CD14-positive monocyte (primary cell): ENCODE data around the gene RPTOR. TPM values are rescaled to one million over a fixed set of nuclear protein-coding genes. Genes with fewer than 3 reads are reported as not detected.

Experiments used
- DNase-seq, 3 donors: peaks; one replicate each; pipeline ENCODE4 v3.0.0-alpha.2; 2011 to 2022
- H2AFZ ChIP-seq: 2 replicates; pipeline ENCODE4 v1.6.0; 2012; ENCODE audit warnings: mild to moderate bottlenecking, low read depth, low read length, inconsistent platforms; ENCODE audit not compliant: insufficient read depth, poor library complexity, severe bottlenecking
- H3K27ac ChIP-seq, 2 donors: 1 replicate in 1 of 2; 2 replicates in 1 of 2; pipeline ENCODE4 v1.5.1; 2012 to 2013; ENCODE audit warnings: low read length in 2 of 2, control low read depth in 1 of 2, inconsistent platforms in 1 of 2, low read depth in 1 of 2, mild to moderate bottlenecking in 1 of 2
- H3K27me3 ChIP-seq, 2 donors: one replicate each; pipeline versions ENCODE4 v1.6.0 to v1.6.1; 2011 to 2013; ENCODE audit warnings: low read length in 2 of 2; ENCODE audit not compliant: control insufficient read depth in 2 of 2, insufficient read depth in 2 of 2
- H3K36me3 ChIP-seq, 2 donors: replicated peaks in 1 of 2; 1 replicate in 1 of 2; 2 replicates in 1 of 2; pipeline versions ENCODE4 v1.5.1 to v1.6.1; 2012 to 2013; ENCODE audit warnings: low read length in 2 of 2, control low read depth in 1 of 2, inconsistent platforms in 1 of 2, mild to moderate bottlenecking in 1 of 2; ENCODE audit not compliant: insufficient read depth in 2 of 2, control insufficient read depth in 1 of 2
- H3K4me1 ChIP-seq, 2 donors: 1 replicate in 1 of 2; 2 replicates in 1 of 2; pipeline versions ENCODE4 v1.5.1 to v1.6.1; 2012 to 2013; ENCODE audit warnings: low read length in 2 of 2, control low read depth in 1 of 2, inconsistent platforms in 1 of 2, mild to moderate bottlenecking in 1 of 2, moderate library complexity in 1 of 2; ENCODE audit not compliant: insufficient read depth in 2 of 2, control insufficient read depth in 1 of 2
- H3K4me2 ChIP-seq: replicated peaks from 2 replicates; pipeline ENCODE3; 2012; ENCODE audit warnings: low read length, moderate library complexity, mild to moderate bottlenecking; ENCODE audit not compliant: poor library complexity, severe bottlenecking; ENCODE audit errors: extremely low read depth
- H3K4me3 ChIP-seq, 3 experiments: fragments of 200-600 bp in 1 of 3; sonication (generic) in 1 of 3; replicated peaks in 1 of 3; 1 replicate in 2 of 3; 2 replicates in 1 of 3; pipeline ENCODE4 v1.5.1; 2011 to 2013; ENCODE audit warnings: low read length in 3 of 3, mild to moderate bottlenecking in 3 of 3, control low read depth in 2 of 3, low read depth in 2 of 3, inconsistent platforms in 1 of 3, moderate library complexity in 1 of 3
- H3K79me2 ChIP-seq: 2 replicates; pipeline ENCODE4 v1.6.0; 2012; ENCODE audit warnings: mild to moderate bottlenecking, control low read depth, inconsistent platforms, low read length, moderate library complexity; ENCODE audit not compliant: insufficient read depth
- H3K9ac ChIP-seq: 2 replicates; pipeline ENCODE4 v1.6.0; 2017; ENCODE audit warnings: low read length, mild to moderate bottlenecking; ENCODE audit not compliant: insufficient read depth, poor library complexity, severe bottlenecking
- H3K9me3 ChIP-seq, 2 donors: replicated peaks in 1 of 2; 1 replicate in 1 of 2; 2 replicates in 1 of 2; pipeline versions ENCODE4 v1.5.1 to v1.6.1; 2012 to 2013; ENCODE audit warnings: low read length in 2 of 2, control low read depth in 1 of 2; ENCODE audit not compliant: control insufficient read depth in 1 of 2, insufficient read depth in 1 of 2
- H4K20me1 ChIP-seq: 2 replicates; pipeline ENCODE4 v1.6.0; 2012; ENCODE audit warnings: mild to moderate bottlenecking, low read length, control low read depth, moderate library complexity; ENCODE audit not compliant: insufficient read depth
- H3K27ac Mint-ChIP-seq, 7 donors: one replicate each; pipeline ENCODE4 v1.8.0; 2020; ENCODE audit warnings: mild to moderate bottlenecking in 7 of 7, mixed read lengths in 7 of 7, moderate library complexity in 6 of 7, inconsistent platforms in 2 of 7
- H3K27me3 Mint-ChIP-seq, 3 donors: one replicate each; pipeline ENCODE4 v1.8.0; 2021 to 2022; ENCODE audit warnings: low read depth in 3 of 3, mild to moderate bottlenecking in 3 of 3, mixed read lengths in 3 of 3, moderate library complexity in 3 of 3, inconsistent platforms in 1 of 3
- H3K36me3 Mint-ChIP-seq, 2 donors: one replicate each; pipeline ENCODE4 v1.8.0; 2020; ENCODE audit warnings: mixed read lengths in 2 of 2, inconsistent platforms in 1 of 2, mild to moderate bottlenecking in 1 of 2
- H3K4me1 Mint-ChIP-seq: one replicate; pipeline ENCODE4 v1.8.0; 2020; ENCODE audit warnings: mild to moderate bottlenecking, mixed read lengths
- H3K4me3 Mint-ChIP-seq, 2 donors: one replicate each; pipeline ENCODE4 v1.8.0; 2020; ENCODE audit warnings: mild to moderate bottlenecking in 2 of 2, mixed read lengths in 2 of 2, moderate library complexity in 1 of 2
- H3K9me3 Mint-ChIP-seq, 7 donors: one replicate each; pipeline ENCODE4 v1.8.0; 2020 to 2022; ENCODE audit warnings: mixed read lengths in 7 of 7, mild to moderate bottlenecking in 6 of 7, moderate library complexity in 6 of 7, inconsistent platforms in 2 of 7
- CTCF ChIP-seq: fragments of 200-600 bp; IDR thresholded peaks from one replicate; pipeline ENCODE4 v1.8.0; 2022; ENCODE audit warnings: antibody characterized with exemption, mild to moderate bottlenecking
- WGBS: methylation state at CpG from one replicate; pipeline ENCODE4 v1.1.5; 2013; ENCODE audit warnings: missing lambda C conversion rate; ENCODE audit not compliant: insufficient coverage; 5-methylcytosine and 5-hydroxymethylcytosine counted together
- intact Hi-C, 2 donors: fragments of 100-400 bp; cut with micrococcal nuclease; formaldehyde crosslinking; loops; one replicate each; pipeline versions ENCODE4 v1.15.0 to v1.15.1; 2023
- polyA plus RNA-seq, 3 donors: library from polyadenylated mRNA; depleted of rRNA in 1 of 3; unstranded in 2 of 3; stranded (reverse) in 1 of 3; fragments of 300-500 nt in 2 of 3; fragments of >200 nt in 1 of 3; fragmentation: Illumina TruSeq in 2 of 3; gene quantifications; 1 replicate in 2 of 3; 2 replicates in 1 of 3; pipeline ENCODE4 v1.2.3, GENCODE V29; 2012 to 2021

Gene RPTOR
- polyA plus RNA-seq, 3 donors: 1.1 to 8.7 (median 2.6) TPM

- peak overlapping the region in 1 of 2 donors; percentile 65 for H3K4me3 Mint-ChIP-seq
- intact Hi-C loops: no loop called here
- no peak overlapping the region for H3K9ac ChIP-seq
- no peaks in the 10 kb centered on the region for H4K20me1 ChIP-seq
- H3K27me3 ChIP-seq: no peaks in the 10 kb centered on the region
- no CpG with 5 or more reads among the region's 18 CpGs for WGBS
- H3K36me3 Mint-ChIP-seq: peaks cover 18 to 19% of the 10 kb centered on the region in 2 donors
- no peaks in the 10 kb centered on the region for H3K79me2 ChIP-seq
- H3K4me1 ChIP-seq: peaks cover 10 to 23% of the 10 kb centered on the region in 2 donors
- H3K9me3 ChIP-seq: no peaks in the 10 kb centered on the region
- DNase-seq: peak; percentile 19 to 44 (median 30)
- peak overlapping the region in 1 of 3 experiments; percentile 13 for H3K4me3 ChIP-seq
- H3K4me1 Mint-ChIP-seq: peaks cover 25% of the 10 kb centered on the region
- peak overlapping the region in 4 of 7 donors; percentile 24 to 72 (median 30) for H3K27ac Mint-ChIP-seq
- H3K9me3 Mint-ChIP-seq: no peaks in the 10 kb centered on the region
- peaks cover 0 to 12% of the 10 kb centered on the region in 2 donors for H3K36me3 ChIP-seq
- H3K4me2 ChIP-seq: peak overlapping the region; percentile 36
- peaks cover 0 to 6% (median 2%) of the 10 kb centered on the region in 3 donors for H3K27me3 Mint-ChIP-seq
- no peak for TF ChIP-seq CTCF
- no peak overlapping the region for H3K27ac ChIP-seq
- peak overlapping the region; percentile 8 for H2AFZ ChIP-seq
Observed at GRCh38 chr17:80765241-80765961, 220.8 kb downstream of the RPTOR start.

GRCh38 chr17:80766290-80766855 lies 221.7 kb downstream of the RPTOR start:
- no peak for TF ChIP-seq CTCF
- Mint-ChIP-seq H3K9me3 (no peaks in the 10 kb centered on the region), H3K27ac (no peak overlapping the region), H3K4me3 (no peak overlapping the region), H3K36me3 (peaks cover 27 to 29% of the 10 kb centered on the region in 2 donors), H3K27me3 (peaks cover 0 to 6% (median 6%) of the 10 kb centered on the region in 3 donors), H3K4me1 (peaks cover 16% of the 10 kb centered on the region)
- peaks cover 7 to 17% of the 10 kb centered on the region in 2 donors for H3K36me3 ChIP-seq
- DNase-seq: no peak
- H3K9me3 ChIP-seq: no peaks in the 10 kb centered on the region
- peaks cover 10 to 15% of the 10 kb centered on the region in 2 donors for H3K4me1 ChIP-seq
- no CpG with 5 or more reads among the region's 3 CpGs for WGBS
- no peaks in the 10 kb centered on the region for H4K20me1 ChIP-seq
- no peak overlapping the region for H2AFZ ChIP-seq
- H3K9ac ChIP-seq: no peak overlapping the region
- H3K79me2 ChIP-seq: no peaks in the 10 kb centered on the region
- intact Hi-C loops: no loop called here
- no peaks in the 10 kb centered on the region for H3K27me3 ChIP-seq
- H3K4me3 ChIP-seq: no peak overlapping the region
- H3K4me2 ChIP-seq: no peak overlapping the region
- H3K27ac ChIP-seq: no peak overlapping the region
